ENCODE measurements around the gene GFM1. TPM values are rescaled to one million over a fixed set of nuclear protein-coding genes. Genes with fewer than 3 reads are reported as not detected.

The GFM1 gene
- total and polyA plus RNA-seq, 2 of the 13 experiments (the other 11 are each of a cell fraction or from before 2014, with no cell fraction given), result 10.5 to 59.0 TPM

DNA sequence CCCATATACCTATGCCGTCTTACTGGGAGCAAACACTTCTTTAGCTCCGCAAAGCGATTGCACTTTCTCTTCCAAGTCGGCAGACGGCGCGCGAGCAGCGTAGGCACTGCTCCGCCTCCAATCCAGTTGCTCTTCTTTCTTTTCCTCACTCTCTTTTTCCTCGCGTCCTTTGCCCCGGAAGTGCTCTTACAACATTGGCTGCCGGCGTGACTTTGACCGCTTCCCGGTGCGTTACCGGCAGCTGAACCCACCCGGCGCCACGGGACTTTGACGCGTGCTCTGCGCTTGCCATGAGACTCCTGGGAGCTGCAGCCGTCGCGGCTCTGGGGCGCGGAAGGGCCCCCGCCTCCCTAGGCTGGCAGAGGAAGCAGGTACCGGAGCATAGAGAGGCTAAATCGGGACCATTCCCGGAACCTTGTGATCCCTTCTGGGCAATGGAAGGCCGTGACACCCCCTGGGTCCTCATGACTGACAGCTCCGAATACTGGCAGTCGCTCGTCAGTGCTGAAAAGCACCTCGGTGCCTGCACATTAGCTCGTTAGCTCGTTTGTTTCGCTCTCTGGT is at the start of gene GFM1 (continued):
- TF ChIP-seq ELK4 (CRISPR knock-in tag; IDR thresholded peaks at IDR 0.05; ENCODE audit: borderline replicate concordance), result no peak
- TF ChIP-seq ZNF615 (CRISPR knock-in tag; IDR thresholded peaks at IDR 0.05; ENCODE audit: borderline replicate concordance), result no peak
- TF ChIP-seq NCOA1 (CRISPR knock-in tag; IDR thresholded peaks at IDR 0.05), result peak; percentile 84; the same call in 1 of the 2 replicates
- peak; percentile 34; the same call in 1 of the 2 replicates for TF ChIP-seq ZFP82 (CRISPR knock-in tag; IDR thresholded peaks at IDR 0.05; ENCODE audit: borderline replicate concordance)
- TF ChIP-seq KLF16 (CRISPR knock-in tag; IDR thresholded peaks at IDR 0.05), result peak in 1 of 2 experiments; percentile 97; a peak in 2 of 4 replicates
- TF ChIP-seq, protein P1, sequence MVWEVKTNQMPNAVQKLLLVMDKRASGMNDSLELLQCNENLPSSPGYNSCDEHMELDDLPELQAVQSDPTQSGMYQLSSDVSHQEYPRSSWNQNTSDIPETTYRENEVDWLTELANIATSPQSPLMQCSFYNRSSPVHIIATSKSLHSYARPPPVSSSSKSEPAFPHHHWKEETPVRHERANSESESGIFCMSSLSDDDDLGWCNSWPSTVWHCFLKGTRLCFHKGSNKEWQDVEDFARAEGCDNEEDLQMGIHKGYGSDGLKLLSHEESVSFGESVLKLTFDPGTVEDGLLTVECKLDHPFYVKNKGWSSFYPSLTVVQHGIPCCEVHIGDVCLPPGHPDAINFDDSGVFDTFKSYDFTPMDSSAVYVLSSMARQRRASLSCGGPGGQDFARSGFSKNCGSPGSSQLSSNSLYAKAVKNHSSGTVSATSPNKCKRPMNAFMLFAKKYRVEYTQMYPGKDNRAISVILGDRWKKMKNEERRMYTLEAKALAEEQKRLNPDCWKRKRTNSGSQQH (CRISPR knock-in tag; IDR thresholded peaks at IDR 0.05; ENCODE audit: low read depth), result peak; percentile 90; the same call in 1 of the 2 replicates
- 0 out of 2 replicates have a peak, but pooled peaks have one; percentile 63 for TF ChIP-seq HES4 (CRISPR knock-in tag; IDR thresholded peaks at IDR 0.05; ENCODE audit: borderline replicate concordance)
- peak; percentile 87; the same call in 1 of the 2 replicates for TF ChIP-seq TSC22D2 (CRISPR knock-in tag; IDR thresholded peaks at IDR 0.05; ENCODE audit: borderline replicate concordance)
- peak; percentile 77; the same call in 1 of the 2 replicates for TF ChIP-seq ARHGAP35 (CRISPR knock-in tag; IDR thresholded peaks at IDR 0.05; ENCODE audit: borderline replicate concordance)
- TF ChIP-seq EP300 (IDR thresholded peaks at IDR 0.05; ENCODE audit: low read depth in 2 of 2, low read length in 2 of 2), result peak in 1 of 2 experiments; percentile 58; a peak in 2 of 4 replicates
- TF ChIP-seq EP300 (CRISPR knock-in tag; IDR thresholded peaks at IDR 0.05; ENCODE audit: borderline replicate concordance), result peak; percentile 47; the same call in 1 of the 2 replicates
- no peak for TF ChIP-seq ZKSCAN5 (CRISPR knock-in tag; IDR thresholded peaks at IDR 0.05)
- no peak for TF ChIP-seq TCF7 (IDR thresholded peaks at IDR 0.05; ENCODE audit: low read depth)
- TF ChIP-seq ZC3H4 (CRISPR knock-in tag; IDR thresholded peaks at IDR 0.05; ENCODE audit: borderline replicate concordance), result no peak
- TF ChIP-seq SSRP1 (CRISPR knock-in tag; IDR thresholded peaks at IDR 0.05), result no peak
- TF ChIP-seq ZNF451 (CRISPR knock-in tag; IDR thresholded peaks at IDR 0.05), result no peak
- no peak; the same call in 1 of the 2 replicates for TF ChIP-seq ZNF749 (CRISPR knock-in tag; IDR thresholded peaks at IDR 0.05; ENCODE audit: borderline replicate concordance)
- 0 out of 2 replicates have a peak, but pooled peaks have one; percentile 42 for TF ChIP-seq STAT5B (CRISPR knock-in tag; IDR thresholded peaks at IDR 0.05)
- TF ChIP-seq BRD4 (CRISPR knock-in tag; IDR thresholded peaks at IDR 0.05), result no peak; the same call in none of the 2 replicates
- TF ChIP-seq ZNF558 (CRISPR knock-in tag; IDR thresholded peaks at IDR 0.05; ENCODE audit: borderline replicate concordance), result no peak
- TF ChIP-seq RBM22 (optimal IDR thresholded peaks at IDR 0.05; ENCODE audit: low read length), result no peak
- no peak for TF ChIP-seq HNRNPL (IDR thresholded peaks at IDR 0.05; ENCODE audit: low read depth, low read length)
- peak; percentile 92; the same call in 1 of the 2 replicates for TF ChIP-seq ZNF839 (CRISPR knock-in tag; IDR thresholded peaks at IDR 0.05; ENCODE audit: borderline replicate concordance)
- TF ChIP-seq SMC3 (IDR thresholded peaks at IDR 0.05; ENCODE audit: low read length), result peak; percentile 38
- peak; percentile 88 for TF ChIP-seq ZNF784 (CRISPR knock-in tag; IDR thresholded peaks at IDR 0.05; ENCODE audit: borderline replicate concordance)
- peak; percentile 87; the same call in 1 of the 2 replicates for TF ChIP-seq ZNF205 (CRISPR knock-in tag; IDR thresholded peaks at IDR 0.05)
- TF ChIP-seq SRSF4 (IDR thresholded peaks at IDR 0.05; ENCODE audit: low read depth, low read length, poor library complexity, severe bottlenecking), result no peak
- no peak for TF ChIP-seq ZNF616 (CRISPR knock-in tag; IDR thresholded peaks at IDR 0.05; ENCODE audit: low read depth)
